Measurements from ENCODE around the gene SEH1L. TPM values are rescaled to one million over a fixed set of nuclear protein-coding genes. Genes with fewer than 3 reads are reported as not detected.
"Not testable (repeated sequence)": the region's sequence is repeated elsewhere in the genome, so short reads cannot be mapped to it uniquely, and the experiment has no call there.

SEH1L gene, protein sequence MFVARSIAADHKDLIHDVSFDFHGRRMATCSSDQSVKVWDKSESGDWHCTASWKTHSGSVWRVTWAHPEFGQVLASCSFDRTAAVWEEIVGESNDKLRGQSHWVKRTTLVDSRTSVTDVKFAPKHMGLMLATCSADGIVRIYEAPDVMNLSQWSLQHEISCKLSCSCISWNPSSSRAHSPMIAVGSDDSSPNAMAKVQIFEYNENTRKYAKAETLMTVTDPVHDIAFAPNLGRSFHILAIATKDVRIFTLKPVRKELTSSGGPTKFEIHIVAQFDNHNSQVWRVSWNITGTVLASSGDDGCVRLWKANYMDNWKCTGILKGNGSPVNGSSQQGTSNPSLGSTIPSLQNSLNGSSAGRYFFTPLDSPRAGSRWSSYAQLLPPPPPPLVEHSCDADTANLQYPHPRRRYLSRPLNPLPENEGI
- total RNA-seq, result 50.3 and 56.6 TPM in 2 replicates

DNA sequence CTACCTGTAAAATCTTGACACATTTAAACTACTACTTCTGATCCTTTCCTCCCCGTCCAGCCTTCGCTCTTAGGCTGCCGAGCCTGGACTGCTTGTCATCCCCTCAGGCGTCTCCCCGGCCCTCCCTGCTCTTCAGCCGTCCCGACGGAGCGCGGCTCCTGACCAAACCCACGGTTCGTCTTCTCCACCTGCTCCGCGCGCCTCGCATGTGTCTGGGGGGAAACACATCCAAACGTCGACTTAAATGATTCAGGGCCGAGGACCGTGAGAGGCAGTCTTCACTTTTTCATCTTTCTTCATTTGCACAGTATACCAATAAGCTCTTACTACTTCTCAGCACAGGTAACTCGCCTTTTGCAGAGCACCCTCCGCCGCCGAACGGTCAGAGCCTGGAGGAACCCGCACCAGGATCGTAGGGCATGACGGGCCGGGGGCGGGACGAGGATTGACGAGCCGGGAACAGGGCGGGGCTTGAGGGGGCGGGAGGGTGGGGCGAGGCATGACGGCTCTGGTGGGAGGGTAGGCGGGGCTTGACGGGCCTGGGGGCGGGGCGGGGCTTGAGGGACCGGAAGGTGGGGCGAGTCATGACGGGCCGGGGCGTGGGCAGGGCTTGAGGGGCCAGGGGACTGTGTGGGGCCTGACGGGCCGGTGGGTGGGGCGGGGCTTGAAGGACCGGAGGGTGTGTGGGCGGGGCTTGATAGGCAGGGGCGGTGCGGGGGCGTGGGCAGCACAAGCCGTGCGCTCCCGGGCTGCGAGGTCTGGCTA, at the start of gene SEH1L:
SEH1L (plus strand) TSS at position 727 of the 765 bp plus-strand sequence. CDS start 111 bp downstream, outside the sequence.
- TF ChIP-seq, protein P1, sequence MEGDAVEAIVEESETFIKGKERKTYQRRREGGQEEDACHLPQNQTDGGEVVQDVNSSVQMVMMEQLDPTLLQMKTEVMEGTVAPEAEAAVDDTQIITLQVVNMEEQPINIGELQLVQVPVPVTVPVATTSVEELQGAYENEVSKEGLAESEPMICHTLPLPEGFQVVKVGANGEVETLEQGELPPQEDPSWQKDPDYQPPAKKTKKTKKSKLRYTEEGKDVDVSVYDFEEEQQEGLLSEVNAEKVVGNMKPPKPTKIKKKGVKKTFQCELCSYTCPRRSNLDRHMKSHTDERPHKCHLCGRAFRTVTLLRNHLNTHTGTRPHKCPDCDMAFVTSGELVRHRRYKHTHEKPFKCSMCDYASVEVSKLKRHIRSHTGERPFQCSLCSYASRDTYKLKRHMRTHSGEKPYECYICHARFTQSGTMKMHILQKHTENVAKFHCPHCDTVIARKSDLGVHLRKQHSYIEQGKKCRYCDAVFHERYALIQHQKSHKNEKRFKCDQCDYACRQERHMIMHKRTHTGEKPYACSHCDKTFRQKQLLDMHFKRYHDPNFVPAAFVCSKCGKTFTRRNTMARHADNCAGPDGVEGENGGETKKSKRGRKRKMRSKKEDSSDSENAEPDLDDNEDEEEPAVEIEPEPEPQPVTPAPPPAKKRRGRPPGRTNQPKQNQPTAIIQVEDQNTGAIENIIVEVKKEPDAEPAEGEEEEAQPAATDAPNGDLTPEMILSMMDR (IDR thresholded peaks at IDR 0.05; ENCODE audit: insufficient read depth, low read depth, low read length), result no peak
- peak; percentile 99 for DNase-seq (ENCODE audit: low read depth)
- peak within 1 kb of the TSS; percentile 92 for H3K4me3 ChIP-seq (ENCODE audit: low read depth, low read length)

DNA sequence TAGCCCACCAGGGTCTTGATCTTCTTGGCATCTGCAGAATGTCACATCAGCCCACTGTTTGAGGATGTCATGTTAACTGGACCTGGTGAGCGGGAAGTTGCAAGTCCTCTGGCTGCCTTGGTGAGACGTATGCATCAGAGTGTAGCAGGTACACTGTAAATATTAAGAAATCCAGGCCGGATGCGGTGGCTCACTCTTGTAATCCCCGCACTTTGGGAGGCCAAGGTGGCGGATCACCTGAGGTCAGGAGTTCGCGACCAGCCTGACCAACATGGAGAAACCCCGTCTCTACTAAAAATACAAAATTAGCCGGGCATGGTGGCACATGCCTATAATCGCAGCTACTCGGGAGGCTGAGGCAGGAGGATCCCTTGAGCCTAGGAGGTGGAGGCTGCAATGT, 46.6 kb upstream of the SEH1L start:
- H3K4me3 ChIP-seq (ENCODE audit: low read depth, low read length); DNase-seq (ENCODE audit: low read depth): not testable (repeated sequence)

DNA sequence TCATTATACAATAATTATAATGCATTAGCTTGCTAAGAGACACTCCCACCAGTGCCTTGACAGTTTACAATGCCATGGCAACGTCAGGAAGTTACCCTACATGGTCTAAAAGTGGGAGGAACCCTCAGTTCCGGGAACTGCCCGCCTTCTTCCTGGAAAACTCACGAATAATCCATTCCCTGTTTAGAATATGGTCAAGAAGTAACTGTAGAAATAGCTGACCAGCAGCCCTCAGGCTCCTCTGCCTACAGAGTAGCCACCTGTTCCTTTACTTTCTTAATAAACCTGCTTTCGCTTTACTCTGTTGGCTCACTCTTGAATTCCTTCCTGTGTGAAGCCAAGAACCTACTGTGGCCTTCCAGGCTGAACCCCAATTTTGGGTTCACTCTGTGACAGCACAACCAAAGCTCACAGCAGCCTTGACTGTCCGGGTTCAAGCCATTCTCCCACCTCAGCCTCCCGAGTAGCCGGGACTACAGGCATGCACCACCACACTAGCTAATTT, 43.7 kb upstream of the SEH1L start:
- peak; percentile 41 for DNase-seq (ENCODE audit: low read depth)
- TF ChIP-seq, protein P1 (IDR thresholded peaks at IDR 0.05; ENCODE audit: insufficient read depth, low read depth, low read length), result no peak
- H3K4me3 ChIP-seq (ENCODE audit: low read depth, low read length), result no peak overlapping the region

DNA sequence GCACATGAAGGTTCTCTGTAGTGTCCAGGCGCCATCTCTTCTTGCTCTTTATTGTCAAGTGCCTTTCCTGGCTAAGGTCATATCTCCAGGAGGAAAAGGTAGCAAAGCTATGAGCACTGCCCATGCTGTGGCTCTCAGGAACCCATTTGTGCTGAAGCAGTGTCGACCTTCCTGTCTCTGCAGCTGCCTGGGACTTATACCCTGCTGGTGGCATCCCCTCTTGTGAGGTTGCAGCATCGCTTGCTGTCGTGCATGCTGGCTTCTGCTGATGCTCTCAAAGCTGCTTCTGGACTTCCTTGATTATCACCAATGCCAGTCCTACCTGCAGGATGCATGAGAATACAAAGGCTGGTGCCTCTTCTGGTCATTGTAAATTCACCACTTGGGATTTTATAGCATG, 41.7 kb upstream of the SEH1L start:
- TF ChIP-seq, protein P1 (IDR thresholded peaks at IDR 0.05; ENCODE audit: insufficient read depth, low read depth, low read length), result no peak
- no peak overlapping the region for H3K4me3 ChIP-seq (ENCODE audit: low read depth, low read length)
- no peak for DNase-seq (ENCODE audit: low read depth)

DNA sequence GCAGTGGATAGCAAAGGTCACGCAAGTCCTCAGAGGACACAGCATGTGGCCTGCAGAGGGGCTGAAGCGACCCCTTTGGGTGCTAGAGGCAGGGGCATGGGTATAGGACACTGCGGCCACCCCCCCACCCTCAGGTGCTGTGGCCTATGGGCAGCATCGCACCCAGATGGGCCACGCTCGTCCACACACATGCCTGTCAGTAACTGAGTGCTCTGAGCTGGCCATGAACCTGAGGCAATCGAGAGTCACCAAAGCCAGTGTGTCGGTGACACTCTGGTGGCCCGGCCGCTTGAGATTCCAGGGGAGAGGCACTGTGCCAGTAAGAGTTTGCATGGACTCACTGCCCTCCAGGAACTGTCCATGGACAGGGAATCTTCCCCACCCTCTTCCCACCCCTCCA, 41.0 kb upstream of the SEH1L start:
- TF ChIP-seq, protein P1 (IDR thresholded peaks at IDR 0.05; ENCODE audit: insufficient read depth, low read depth, low read length), result no peak
- no peak for DNase-seq (ENCODE audit: low read depth)

DNA sequence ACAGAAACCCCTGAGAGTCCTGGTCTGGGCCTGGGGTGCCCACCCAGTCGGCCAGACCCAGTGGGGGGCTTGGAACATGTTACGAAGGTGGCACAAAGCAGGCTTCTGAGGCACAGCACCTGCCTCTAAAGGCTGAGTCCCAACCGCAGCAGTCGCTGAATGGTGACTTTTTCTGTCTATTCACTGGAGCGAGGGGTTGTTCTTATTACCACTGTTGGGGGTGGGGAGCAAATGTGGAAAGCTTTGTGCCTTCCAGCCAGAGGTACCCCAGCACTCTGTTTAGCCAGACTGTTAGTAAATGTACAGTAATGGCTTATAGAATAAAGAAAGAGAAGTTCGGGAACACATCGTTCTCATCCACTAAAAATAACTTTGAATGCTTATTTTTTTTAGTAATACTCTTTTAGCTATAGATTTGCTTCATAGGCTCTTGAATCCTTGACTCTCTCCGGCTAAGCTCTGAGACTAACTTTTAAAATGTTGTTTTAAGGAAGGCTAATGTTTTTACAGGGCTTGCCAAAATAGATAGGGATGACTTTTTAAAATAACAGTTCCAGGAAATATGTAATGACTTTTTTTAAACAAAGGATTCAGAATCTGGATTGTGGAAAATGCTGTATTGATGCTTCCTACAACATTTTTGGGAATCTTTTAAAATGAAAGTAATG, 40.4 kb upstream of the SEH1L start:
- TF ChIP-seq, protein P1 (IDR thresholded peaks at IDR 0.05; ENCODE audit: insufficient read depth, low read depth, low read length), result no peak
- H3K4me3 ChIP-seq (ENCODE audit: low read depth, low read length), result peak overlapping the region; percentile 34
- DNase-seq (ENCODE audit: low read depth), result peak; percentile 46

More for the DNA sequence above, 41.0 kb upstream of the SEH1L start:
- H3K4me3 ChIP-seq (ENCODE audit: low read depth, low read length), result no peak overlapping the region

Data from fibroblast of villous mesenchyme (primary cell).